ENCODE measurements around the gene CD4.
A peak's percentile ranks its signal among the peaks of the same experiment; 100 is the strongest.

CD4 gene

GRCh38 chr12:6791931-6792520 is 2.7 kb downstream of the CD4 start:
- H3K27ac Mint-ChIP-seq, result peak overlapping the region; percentile 92
- H3K36me3 Mint-ChIP-seq, result peaks cover 36% of the 10 kb centered on the region
- H3K4me3 Mint-ChIP-seq, result peak overlapping the region; percentile 84
- H3K4me1 Mint-ChIP-seq, result peaks cover 63% of the 10 kb centered on the region
- DNase-seq, result no peak
- CTCF ChIA-PET, result interaction anchor here (0.9 to 5.2 kb wide), 11 partner anchors 9 to 103 kb away, joined by 3 to 36 read pairs (median 4); partner anchors contain the start of genes MLF2, PTMS and ZNF384
- H3K27me3 Mint-ChIP-seq, result no peaks in the 10 kb centered on the region
- H3K9me3 Mint-ChIP-seq, result no peaks in the 10 kb centered on the region

GRCh38 chr12:6792522-6793201 is 3.3 kb downstream of the CD4 start:
- peak; percentile 78 for DNase-seq
- Mint-ChIP-seq H3K27me3 (no peaks in the 10 kb centered on the region), H3K4me3 (peak overlapping the region; percentile 84), H3K27ac (peak overlapping the region; percentile 92), H3K4me1 (peaks cover 64% of the 10 kb centered on the region), H3K9me3 (no peaks in the 10 kb centered on the region), H3K36me3 (peaks cover 42% of the 10 kb centered on the region)
- CTCF ChIA-PET, result interaction anchor here (0.6 to 5.2 kb wide), 14 partner anchors 9 to 171 kb away, joined by 3 to 36 read pairs (median 4); partner anchors contain the start of genes MLF2, PTMS and ZNF384

- H3K27ac Mint-ChIP-seq, result no peak overlapping the region
- peaks cover 68% of the 10 kb centered on the region for H3K4me1 Mint-ChIP-seq
- peaks cover 58% of the 10 kb centered on the region for H3K36me3 Mint-ChIP-seq
- no peak for DNase-seq
- H3K27me3 Mint-ChIP-seq, result no peaks in the 10 kb centered on the region
- no peaks in the 10 kb centered on the region for H3K9me3 Mint-ChIP-seq
- H3K4me3 Mint-ChIP-seq, result no peak overlapping the region
- CTCF ChIA-PET, result interaction anchor here (1.9 kb wide), 1 partner anchor 41 kb away, joined by 10 read pairs; the partner anchor contains the start of gene MLF2
Measured at GRCh38 chr12:6795088-6795487, 5.8 kb downstream of the CD4 start.

- peak overlapping the region; percentile 37 for H3K27ac Mint-ChIP-seq
- CTCF ChIA-PET, result interaction anchor here (1.9 kb wide), 1 partner anchor 43 kb away, joined by 10 read pairs; the partner anchor contains the start of gene MLF2
Measured at GRCh38 chr12:6796576-6796975, 7.2 kb downstream of the CD4 start.

GRCh38 chr12:6799147-6799546 is 9.8 kb downstream of the CD4 start:
- peaks cover 36% of the 10 kb centered on the region for H3K4me1 Mint-ChIP-seq
- H3K9me3 Mint-ChIP-seq, result no peaks in the 10 kb centered on the region
- no peak overlapping the region for H3K4me3 Mint-ChIP-seq
- CTCF ChIA-PET, result no interaction called here
- no peak overlapping the region for H3K27ac Mint-ChIP-seq
- no peak for DNase-seq
- H3K27me3 Mint-ChIP-seq, result no peaks in the 10 kb centered on the region
- H3K36me3 Mint-ChIP-seq, result peaks cover 60% of the 10 kb centered on the region

More at GRCh38 chr12:6796576-6796975, 7.2 kb downstream of the CD4 start:
- Mint-ChIP-seq H3K36me3 (peaks cover 58% of the 10 kb centered on the region), H3K4me1 (peaks cover 61% of the 10 kb centered on the region), H3K4me3 (no peak overlapping the region), H3K27me3 (no peaks in the 10 kb centered on the region), H3K9me3 (no peaks in the 10 kb centered on the region)
- no peak for DNase-seq

GRCh38 chr12:6807170-6807569 is 17.8 kb downstream of the CD4 start:
- CTCF ChIA-PET, result interaction anchor here (1.8 kb wide), 1 partner anchor 18 kb away, joined by 4 read pairs; no protein-coding TSS in a partner anchor
- no peak for DNase-seq
- Mint-ChIP-seq H3K4me1 (peaks cover 12% of the 10 kb centered on the region), H3K27ac (peak overlapping the region; percentile 24), H3K27me3 (no peaks in the 10 kb centered on the region), H3K4me3 (no peak overlapping the region), H3K36me3 (peaks cover 43% of the 10 kb centered on the region), H3K9me3 (no peaks in the 10 kb centered on the region)

GRCh38 chr12:6809056-6809455 is 19.7 kb downstream of the CD4 start:
- peaks cover 35% of the 10 kb centered on the region for H3K36me3 Mint-ChIP-seq
- H3K9me3 Mint-ChIP-seq, result no peaks in the 10 kb centered on the region
- no peak overlapping the region for H3K4me3 Mint-ChIP-seq
- H3K4me1 Mint-ChIP-seq, result peaks cover 12% of the 10 kb centered on the region
- DNase-seq, result no peak
- H3K27me3 Mint-ChIP-seq, result no peaks in the 10 kb centered on the region
- CTCF ChIA-PET, result no interaction called here
- H3K27ac Mint-ChIP-seq, result no peak overlapping the region

GRCh38 chr12:6810758-6811157 is 21.4 kb downstream of the CD4 start:
- Mint-ChIP-seq H3K27me3 (no peaks in the 10 kb centered on the region), H3K4me3 (no peak overlapping the region), H3K27ac (peak overlapping the region; percentile 43), H3K36me3 (peaks cover 39% of the 10 kb centered on the region), H3K9me3 (no peaks in the 10 kb centered on the region), H3K4me1 (peaks cover 12% of the 10 kb centered on the region)
- no peak for DNase-seq
- CTCF ChIA-PET, result interaction anchor here (1.5 kb wide), 1 partner anchor 45 kb away, joined by 4 read pairs; the partner anchor contains the start of gene PTMS

GRCh38 chr12:6813363-6813762 is 24.0 kb downstream of the CD4 start:
- H3K4me3 Mint-ChIP-seq, result no peak overlapping the region
- peaks cover 48% of the 10 kb centered on the region for H3K36me3 Mint-ChIP-seq
- H3K27me3 Mint-ChIP-seq, result no peaks in the 10 kb centered on the region
- H3K4me1 Mint-ChIP-seq, result peaks cover 12% of the 10 kb centered on the region
- no peaks in the 10 kb centered on the region for H3K9me3 Mint-ChIP-seq
- no peak for DNase-seq
- CTCF ChIA-PET, result interaction anchor here (1.3 to 3.5 kb wide), 2 partner anchors 12 to 59 kb away, joined by 3 to 14 read pairs; partner anchors contain the start of gene MLF2
- no peak overlapping the region for H3K27ac Mint-ChIP-seq

- Mint-ChIP-seq H3K36me3 (peaks cover 43% of the 10 kb centered on the region), H3K27me3 (peaks cover 10% of the 10 kb centered on the region), H3K4me3 (no peak overlapping the region), H3K4me1 (peaks cover 10% of the 10 kb centered on the region), H3K27ac (no peak overlapping the region), H3K9me3 (no peaks in the 10 kb centered on the region)
- DNase-seq, result no peak
- CTCF ChIA-PET, result interaction anchor here (1.9 kb wide), 1 partner anchor 9 kb away, joined by 5 read pairs; no protein-coding TSS in a partner anchor
Measured at GRCh38 chr12:6816598-6816997, 27.3 kb downstream of the CD4 start.

- peaks cover 15% of the 10 kb centered on the region for H3K27me3 Mint-ChIP-seq
- no peak overlapping the region for H3K27ac Mint-ChIP-seq
- peaks cover 14% of the 10 kb centered on the region for H3K4me1 Mint-ChIP-seq
- peaks cover 43% of the 10 kb centered on the region for H3K36me3 Mint-ChIP-seq
- H3K9me3 Mint-ChIP-seq, result no peaks in the 10 kb centered on the region
- CTCF ChIA-PET, result interaction anchor here (1.9 kb wide), 1 partner anchor 8 kb away, joined by 5 read pairs; no protein-coding TSS in a partner anchor
- H3K4me3 Mint-ChIP-seq, result no peak overlapping the region
- DNase-seq, result no peak
Measured at GRCh38 chr12:6817098-6817497, 27.8 kb downstream of the CD4 start.

- H3K4me1 Mint-ChIP-seq, result peaks cover 15% of the 10 kb centered on the region
- H3K9me3 Mint-ChIP-seq, result no peaks in the 10 kb centered on the region
- CTCF ChIA-PET, result interaction anchor here (1.9 kb wide), 1 partner anchor 8 kb away, joined by 5 read pairs; no protein-coding TSS in a partner anchor
- DNase-seq, result no peak
- peaks cover 21% of the 10 kb centered on the region for H3K27me3 Mint-ChIP-seq
- peaks cover 43% of the 10 kb centered on the region for H3K36me3 Mint-ChIP-seq
- no peak overlapping the region for H3K4me3 Mint-ChIP-seq
- H3K27ac Mint-ChIP-seq, result no peak overlapping the region
Measured at GRCh38 chr12:6817662-6818157, 28.4 kb downstream of the CD4 start.

- Mint-ChIP-seq H3K4me1 (peaks cover 15% of the 10 kb centered on the region), H3K27ac (no peak overlapping the region), H3K27me3 (peaks cover 26% of the 10 kb centered on the region), H3K9me3 (no peaks in the 10 kb centered on the region), H3K4me3 (no peak overlapping the region), H3K36me3 (peaks cover 43% of the 10 kb centered on the region)
- DNase-seq, result no peak
- CTCF ChIA-PET, result no interaction called here
Measured at GRCh38 chr12:6818222-6818621, 28.9 kb downstream of the CD4 start.

- H3K9me3 Mint-ChIP-seq, result no peaks in the 10 kb centered on the region
- CTCF ChIA-PET, result no interaction called here
- no peak overlapping the region for H3K4me3 Mint-ChIP-seq
- H3K27ac Mint-ChIP-seq, result no peak overlapping the region
- H3K27me3 Mint-ChIP-seq, result peaks cover 30% of the 10 kb centered on the region
- peaks cover 42% of the 10 kb centered on the region for H3K36me3 Mint-ChIP-seq
- no peak for DNase-seq
- H3K4me1 Mint-ChIP-seq, result peaks cover 15% of the 10 kb centered on the region
Measured at GRCh38 chr12:6818645-6819044, 29.3 kb downstream of the CD4 start.

Data from activated naive CD4-positive, alpha-beta T cell treated with anti-CD3 and anti-CD28 coated beads, Interleukin-2, amount 10 ng/mL, durations not matched to agents 7 days and 5 days (primary cell).